Mesendoderm (in vitro differentiated cells): ENCODE measurements around the gene GPX1. TPM values are rescaled to one million over a fixed set of nuclear protein-coding genes. Genes with fewer than 3 reads are reported as not detected.
"Not testable (repeated sequence)": the region's sequence is repeated elsewhere in the genome, so short reads cannot be mapped to it uniquely, and the experiment has no call there.

Source experiments
- DNase-seq: peaks from one replicate; pipeline ENCODE4 v3.0.0; 2013
- H2AK5ac ChIP-seq: 2 replicates; pipeline ENCODE4 v1.6.1; 2013; ENCODE audit warnings: low read length, inconsistent platforms
- H2BK120ac ChIP-seq: 2 replicates; pipeline ENCODE4 v1.6.1; 2013; ENCODE audit warnings: low read depth, mild to moderate bottlenecking, low read length, moderate library complexity, mixed read lengths
- H2BK15ac ChIP-seq: replicated peaks from 2 replicates; pipeline ENCODE4 v1.6.1; 2013; ENCODE audit warnings: low read depth, mild to moderate bottlenecking, moderate library complexity
- H2BK5ac ChIP-seq: 2 replicates; pipeline ENCODE4 v1.6.1; 2013; ENCODE audit warnings: low read length, inconsistent platforms
- H3K18ac ChIP-seq: 2 replicates; pipeline ENCODE4 v1.6.1; 2013; ENCODE audit warnings: mild to moderate bottlenecking, low read length, mixed read lengths
- H3K23ac ChIP-seq: one replicate; pipeline ENCODE4 v1.6.1; 2013; ENCODE audit warnings: low read length
- H3K27ac ChIP-seq: 2 replicates; pipeline ENCODE4 v1.5.1; 2013; ENCODE audit warnings: low read depth, mild to moderate bottlenecking, inconsistent platforms, low read length, moderate library complexity
- H3K27me3 ChIP-seq: 2 replicates; pipeline ENCODE4 v1.6.1; 2013; ENCODE audit warnings: low read length, control low read depth, mild to moderate bottlenecking, inconsistent platforms; ENCODE audit not compliant: insufficient read depth, poor library complexity
- H3K36me3 ChIP-seq: 2 replicates; pipeline ENCODE4 v1.6.1; 2013; ENCODE audit warnings: low read length, inconsistent platforms; ENCODE audit not compliant: control insufficient read depth, insufficient read depth
- H3K4ac ChIP-seq: one replicate; pipeline ENCODE4 v1.6.1; 2013; ENCODE audit warnings: low read depth, mild to moderate bottlenecking, low read length, moderate library complexity
- H3K4me1 ChIP-seq: 2 replicates; pipeline ENCODE4 v1.6.1; 2013; ENCODE audit warnings: low read depth, low read length, inconsistent platforms; ENCODE audit not compliant: control insufficient read depth
- H3K4me2 ChIP-seq: 2 replicates; pipeline ENCODE4 v1.6.1; 2013; ENCODE audit warnings: low read length
- H3K4me3 ChIP-seq: 2 replicates; pipeline ENCODE4 v1.5.1; 2013; ENCODE audit warnings: mild to moderate bottlenecking, low read length
- H3K56ac ChIP-seq: one replicate; pipeline ENCODE4 v1.6.1; 2013; ENCODE audit warnings: low read length
- H3K79me1 ChIP-seq: 2 replicates; pipeline ENCODE4 v1.6.1; 2013; ENCODE audit warnings: low read length, inconsistent platforms
- H3K79me2 ChIP-seq: 2 replicates; pipeline ENCODE4 v1.6.1; 2013; ENCODE audit warnings: mild to moderate bottlenecking, low read length; ENCODE audit not compliant: control insufficient read depth, insufficient read depth
- H3K9ac ChIP-seq: 2 replicates; pipeline ENCODE4 v1.6.1; 2013; ENCODE audit warnings: low read length, inconsistent platforms
- H4K5ac ChIP-seq: one replicate; pipeline ENCODE4 v1.6.1; 2013; ENCODE audit warnings: low read length
- H4K8ac ChIP-seq: one replicate; pipeline ENCODE4 v1.6.1; 2013; ENCODE audit warnings: low read depth, mild to moderate bottlenecking, control low read depth, low read length, moderate library complexity
- WGBS: extraction: QIAGEN DNeasy Blood & Tissue Kit; methylation state at CpG from one replicate; pipeline ENCODE4 v1.1.7; 2013; ENCODE audit warnings: low lambda C conversion rate, missing lambda C conversion rate; ENCODE audit not compliant: insufficient coverage; ENCODE audit errors: extremely low coverage; 5-methylcytosine and 5-hydroxymethylcytosine counted together
- polyA plus RNA-seq, 2 experiments: library from polyadenylated mRNA; stranded (reverse); fragments of 200-250 nt; gene quantifications; one replicate each; pipeline ENCODE4 v1.2.3, GENCODE V29; 2013

The GPX1 gene
- polyA plus RNA-seq (2013, experiment 1 of 2) = 252 TPM
- 250 TPM for polyA plus RNA-seq (2013, experiment 2 of 2)

DNA sequence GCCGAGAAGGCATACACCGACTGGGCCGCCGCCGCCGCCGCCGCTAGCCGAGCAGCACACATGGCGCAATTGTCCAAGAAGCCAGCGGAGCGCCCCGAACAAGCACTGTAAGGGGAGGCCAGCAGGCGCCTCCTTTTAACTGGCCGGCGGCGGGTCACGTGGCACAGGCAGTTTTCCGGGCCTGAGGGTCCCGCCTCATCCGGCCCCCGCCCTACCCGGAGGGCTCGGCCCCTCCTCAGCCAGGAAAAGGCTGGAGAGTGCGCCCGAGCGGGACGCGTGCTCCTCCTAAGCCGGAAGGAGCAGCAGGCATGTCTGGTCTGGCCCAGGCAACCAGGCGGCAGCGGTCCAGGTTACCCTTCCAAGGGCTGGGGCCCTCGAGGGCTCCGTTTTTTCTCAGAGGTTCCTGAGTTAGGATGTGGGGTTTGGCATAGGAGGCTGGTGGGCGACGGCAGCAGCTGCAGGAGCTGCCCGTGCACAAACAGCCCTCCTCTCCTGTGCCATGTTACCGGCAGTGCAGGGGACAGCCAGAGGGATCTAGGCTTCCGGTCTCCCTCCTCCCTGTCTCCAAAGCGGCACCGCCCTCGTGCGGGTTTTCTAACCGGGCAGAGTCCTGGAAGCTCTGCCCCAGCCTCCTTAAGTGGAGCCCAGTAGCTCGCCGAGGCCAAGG is at the start of gene GPX1:
TSS of gene GPX1 (minus strand) at position 137 of the 667 bp plus-strand sequence. CDS start at position 62, 75 bp downstream.
- no peak within 1 kb of the TSS for H2BK15ac ChIP-seq
- peak within 1 kb of the TSS; percentile 82 for H3K18ac ChIP-seq
- H3K4me3 ChIP-seq = peak within 1 kb of the TSS; percentile 83
- peak; percentile 99 for DNase-seq
- no peaks in the 10 kb centered on the region for H3K27me3 ChIP-seq
- H4K8ac ChIP-seq = peak within 1 kb of the TSS; percentile 87
- peak within 1 kb of the TSS; percentile 100 for H3K27ac ChIP-seq
- H3K4me1 ChIP-seq = peaks cover 4% of the 10 kb centered on the region
- H2BK5ac ChIP-seq = peak within 1 kb of the TSS; percentile 96
- peak within 1 kb of the TSS; percentile 65 for H3K4ac ChIP-seq
- peaks cover 8% of the 10 kb centered on the region for H3K79me2 ChIP-seq
- H3K36me3 ChIP-seq = peaks cover 11% of the 10 kb centered on the region
- peaks cover 2% of the 10 kb centered on the region for H3K79me1 ChIP-seq
- H3K23ac ChIP-seq = peak within 1 kb of the TSS; percentile 98
- H4K5ac ChIP-seq = no peak within 1 kb of the TSS
- no CpG with 5 or more reads among the region's 46 CpGs for WGBS
- H3K4me2 ChIP-seq = peak within 1 kb of the TSS; percentile 75
- peak within 1 kb of the TSS; percentile 97 for H3K56ac ChIP-seq
- no peak within 1 kb of the TSS for H2BK120ac ChIP-seq
- peak within 1 kb of the TSS; percentile 48 for H2AK5ac ChIP-seq
- H3K9ac ChIP-seq = peak within 1 kb of the TSS; percentile 90

DNA sequence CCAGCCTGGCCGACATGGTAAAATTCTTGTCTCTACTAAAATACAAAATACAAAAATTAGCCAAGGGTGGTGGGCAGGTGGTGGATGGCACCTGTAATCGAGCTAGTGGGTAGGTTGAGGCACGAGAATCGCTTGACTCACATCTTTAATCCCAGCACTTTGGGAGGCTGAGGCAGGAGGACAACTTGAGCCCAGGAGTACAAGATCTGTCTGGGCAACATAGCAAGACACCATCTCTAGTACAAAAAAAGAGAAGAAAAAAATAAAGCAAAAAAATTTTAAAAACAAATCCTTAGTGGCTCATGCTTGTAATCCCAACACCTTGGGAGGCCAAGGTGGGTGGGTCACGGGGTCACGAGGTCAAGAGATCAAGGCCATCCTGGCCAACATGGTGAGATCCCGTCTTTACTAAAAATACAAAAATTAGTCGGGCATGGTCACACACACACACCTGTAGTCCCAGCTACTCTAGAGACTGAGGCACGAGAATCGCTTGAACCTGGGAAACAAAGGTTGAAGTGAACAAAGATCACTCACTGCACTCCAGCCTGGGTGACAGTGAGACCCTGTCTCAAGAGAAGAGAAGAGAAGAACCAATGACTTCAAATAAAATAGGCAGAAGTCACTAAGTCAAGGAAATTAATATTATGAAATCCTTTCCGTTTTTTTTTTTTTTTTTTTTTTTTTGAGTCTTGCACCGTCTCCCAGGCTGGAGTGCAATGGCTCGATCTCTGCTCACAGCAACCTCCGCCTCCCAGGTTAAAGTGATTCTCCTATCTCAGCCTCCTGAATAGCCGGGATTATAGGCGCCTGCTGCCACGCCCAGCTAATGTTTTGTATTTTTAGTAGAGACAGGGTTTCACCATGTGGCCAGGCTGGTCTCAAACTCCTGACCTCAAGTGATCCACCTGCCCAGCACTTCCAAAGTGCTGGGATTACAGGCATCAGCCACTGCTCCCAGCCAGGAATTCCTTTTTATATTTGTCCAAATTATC is 48.7 kb upstream of the GPX1 start:
- Histone ChIP-seq H2BK5ac (no peak overlapping the region), H3K4me1 (no peaks in the 10 kb centered on the region), H3K27me3 (no peaks in the 10 kb centered on the region), H3K27ac (no peak overlapping the region), H3K4me3 (no peak overlapping the region), H3K36me3 (no peaks in the 10 kb centered on the region), H4K8ac (no peak overlapping the region), H3K23ac (no peak overlapping the region), H3K18ac (no peak overlapping the region), H3K4ac (no peak overlapping the region), H3K79me2 (peaks cover 92% of the 10 kb centered on the region), H3K56ac (no peak overlapping the region), H2BK120ac (no peak overlapping the region), H3K79me1 (no peaks in the 10 kb centered on the region), H3K9ac (no peak overlapping the region), H4K5ac (no peak overlapping the region), H2AK5ac (no peak overlapping the region), H3K4me2 (no peak overlapping the region), H2BK15ac (no peak overlapping the region)
- no peak for DNase-seq
- WGBS = no CpG with 5 or more reads among the region's 17 CpGs

DNA sequence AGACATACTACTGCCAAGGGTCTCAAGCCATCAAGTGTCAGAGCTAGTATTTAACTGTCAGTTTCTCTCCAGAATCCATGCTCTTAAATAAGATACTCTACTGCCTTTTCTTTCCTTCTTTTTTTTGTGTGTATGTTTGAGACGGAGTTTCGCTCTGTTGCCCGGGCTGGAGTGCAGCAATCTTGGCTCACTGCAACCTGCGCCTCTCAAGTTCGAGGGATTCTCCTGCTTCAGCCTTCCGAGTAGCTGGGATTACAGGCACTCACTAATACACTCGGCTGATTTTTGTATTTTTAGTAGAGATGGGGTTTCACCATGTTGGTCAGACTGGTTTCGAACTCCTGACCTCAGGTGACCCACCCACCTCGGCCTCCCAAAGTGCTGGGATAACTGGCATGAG is 47.4 kb upstream of the GPX1 start:
- H4K8ac ChIP-seq, H3K4ac ChIP-seq, H3K18ac ChIP-seq, H3K79me1 ChIP-seq, H4K5ac ChIP-seq, H2BK120ac ChIP-seq, H3K36me3 ChIP-seq, H3K4me2 ChIP-seq, H3K4me1 ChIP-seq, H2AK5ac ChIP-seq, H3K27me3 ChIP-seq, H3K9ac ChIP-seq, H3K27ac ChIP-seq, DNase-seq, H3K56ac ChIP-seq, H2BK15ac ChIP-seq, H3K4me3 ChIP-seq, H2BK5ac ChIP-seq, H3K23ac ChIP-seq: not testable (repeated sequence)
- no CpG with 5 or more reads among the region's 9 CpGs for WGBS
- peaks cover 90% of the 10 kb centered on the region for H3K79me2 ChIP-seq

DNA sequence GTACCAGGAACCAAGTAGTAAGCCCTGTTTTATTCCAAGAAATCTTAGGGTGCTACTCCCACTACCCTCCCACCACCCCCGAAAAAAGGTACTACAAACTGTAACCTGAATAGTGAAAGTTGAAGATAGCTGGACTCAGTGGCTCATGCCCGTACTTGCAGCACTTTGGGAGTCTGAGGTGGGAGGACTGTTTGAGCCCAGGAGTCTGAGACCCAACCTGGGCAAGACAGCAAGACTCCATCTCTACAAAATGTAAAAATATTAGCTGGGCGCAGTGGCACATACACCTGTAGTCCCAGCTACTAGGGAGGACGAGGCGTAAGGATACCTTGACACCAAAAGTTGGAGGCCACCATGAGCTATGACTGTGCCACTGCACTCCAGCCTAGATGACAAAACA is 45.7 kb upstream of the GPX1 start:
- Histone ChIP-seq H3K23ac (no peak overlapping the region), H3K4me1 (no peaks in the 10 kb centered on the region), H3K79me1 (peaks cover 2% of the 10 kb centered on the region), H3K4me3 (no peak overlapping the region), H3K4me2 (no peak overlapping the region), H3K79me2 (peaks cover 87% of the 10 kb centered on the region), H3K36me3 (no peaks in the 10 kb centered on the region), H2BK5ac (no peak overlapping the region), H2BK120ac (no peak overlapping the region), H2AK5ac (no peak overlapping the region), H3K4ac (no peak overlapping the region), H4K8ac (no peak overlapping the region), H3K56ac (no peak overlapping the region), H3K27me3 (no peaks in the 10 kb centered on the region), H3K18ac (no peak overlapping the region), H3K27ac (no peak overlapping the region), H4K5ac (no peak overlapping the region), H3K9ac (no peak overlapping the region), H2BK15ac (no peak overlapping the region)
- DNase-seq = no peak
- WGBS = no CpG with 5 or more reads among the region's 5 CpGs

DNA sequence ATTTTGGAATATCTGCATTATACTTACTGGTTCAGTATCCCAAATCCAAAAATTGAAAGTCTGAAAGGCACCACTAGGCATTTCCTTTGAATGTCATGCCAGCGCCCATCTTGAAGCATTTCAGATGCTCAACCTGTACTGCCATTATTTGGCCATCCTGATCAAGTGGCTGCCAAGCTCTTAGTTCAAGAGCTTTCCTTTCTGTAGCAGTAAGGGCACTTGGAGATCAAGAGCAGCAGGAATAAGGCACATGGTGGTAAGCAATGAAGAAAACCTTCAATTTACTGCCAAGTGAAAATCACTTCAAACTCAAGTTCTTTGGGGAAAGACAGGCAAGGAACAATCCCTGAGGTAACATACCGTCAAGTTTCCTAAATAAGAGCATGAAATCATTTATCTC is 43.6 kb upstream of the GPX1 start:
- Histone ChIP-seq H2BK5ac (no peak overlapping the region), H3K4me1 (peaks cover 3% of the 10 kb centered on the region), H3K4me3 (no peak overlapping the region)

More for the DNA sequence above, 43.6 kb upstream of the GPX1 start:
- no peak overlapping the region for H2BK120ac ChIP-seq
- no peak overlapping the region for H2AK5ac ChIP-seq
- H3K27me3 ChIP-seq = no peaks in the 10 kb centered on the region
- no peak overlapping the region for H3K4me2 ChIP-seq
- H3K27ac ChIP-seq = no peak overlapping the region
- H4K5ac ChIP-seq = no peak overlapping the region
- peaks cover 6% of the 10 kb centered on the region for H3K79me1 ChIP-seq
- no peak overlapping the region for H3K18ac ChIP-seq
- peaks cover 87% of the 10 kb centered on the region for H3K79me2 ChIP-seq
- no peak overlapping the region for H3K23ac ChIP-seq
- no peak overlapping the region for H2BK15ac ChIP-seq
- no peak for DNase-seq
- H4K8ac ChIP-seq = no peak overlapping the region
- WGBS = no CpG with 5 or more reads among the region's 2 CpGs
- no peak overlapping the region for H3K9ac ChIP-seq
- no peaks in the 10 kb centered on the region for H3K36me3 ChIP-seq
- H3K4ac ChIP-seq = no peak overlapping the region
- H3K56ac ChIP-seq = no peak overlapping the region
